DND-41 (cell line): Measurements from ENCODE around the gene ANKRD12.

Experiments used
- EZH2 ChIP-seq: IDR thresholded peaks from 3 replicates; pipeline ENCODE4 v1.6.1; 2012; ENCODE audit warnings: borderline replicate concordance, low read depth, mild to moderate bottlenecking, moderate library complexity, low read length, inconsistent platforms; ENCODE audit not compliant: severe bottlenecking
- TF ChIP-seq, protein P1 (sequence below): IDR thresholded peaks from 2 replicates; pipeline ENCODE4 v1.5.1; 2012; ENCODE audit warnings: borderline replicate concordance, low read length, moderate library complexity, mild to moderate bottlenecking; ENCODE audit not compliant: poor library complexity, severe bottlenecking; ENCODE audit errors: extremely low read depth

GRCh38 chr18:9156604-9157249 is 20.1 kb downstream of the ANKRD12 start:
- TF ChIP-seq, protein P1, sequence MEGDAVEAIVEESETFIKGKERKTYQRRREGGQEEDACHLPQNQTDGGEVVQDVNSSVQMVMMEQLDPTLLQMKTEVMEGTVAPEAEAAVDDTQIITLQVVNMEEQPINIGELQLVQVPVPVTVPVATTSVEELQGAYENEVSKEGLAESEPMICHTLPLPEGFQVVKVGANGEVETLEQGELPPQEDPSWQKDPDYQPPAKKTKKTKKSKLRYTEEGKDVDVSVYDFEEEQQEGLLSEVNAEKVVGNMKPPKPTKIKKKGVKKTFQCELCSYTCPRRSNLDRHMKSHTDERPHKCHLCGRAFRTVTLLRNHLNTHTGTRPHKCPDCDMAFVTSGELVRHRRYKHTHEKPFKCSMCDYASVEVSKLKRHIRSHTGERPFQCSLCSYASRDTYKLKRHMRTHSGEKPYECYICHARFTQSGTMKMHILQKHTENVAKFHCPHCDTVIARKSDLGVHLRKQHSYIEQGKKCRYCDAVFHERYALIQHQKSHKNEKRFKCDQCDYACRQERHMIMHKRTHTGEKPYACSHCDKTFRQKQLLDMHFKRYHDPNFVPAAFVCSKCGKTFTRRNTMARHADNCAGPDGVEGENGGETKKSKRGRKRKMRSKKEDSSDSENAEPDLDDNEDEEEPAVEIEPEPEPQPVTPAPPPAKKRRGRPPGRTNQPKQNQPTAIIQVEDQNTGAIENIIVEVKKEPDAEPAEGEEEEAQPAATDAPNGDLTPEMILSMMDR: no peak
- no peak for TF ChIP-seq EZH2
